ENCODE results near the gene NRSN2. TPM values are rescaled to one million over a fixed set of nuclear protein-coding genes. Genes with fewer than 3 reads are reported as not detected.
A peak's percentile ranks its signal among the peaks of the same experiment; 100 is the strongest.

Gene NRSN2
- total RNA-seq, 1 experiment from 2014 or later: 1.9 TPM

DNA sequence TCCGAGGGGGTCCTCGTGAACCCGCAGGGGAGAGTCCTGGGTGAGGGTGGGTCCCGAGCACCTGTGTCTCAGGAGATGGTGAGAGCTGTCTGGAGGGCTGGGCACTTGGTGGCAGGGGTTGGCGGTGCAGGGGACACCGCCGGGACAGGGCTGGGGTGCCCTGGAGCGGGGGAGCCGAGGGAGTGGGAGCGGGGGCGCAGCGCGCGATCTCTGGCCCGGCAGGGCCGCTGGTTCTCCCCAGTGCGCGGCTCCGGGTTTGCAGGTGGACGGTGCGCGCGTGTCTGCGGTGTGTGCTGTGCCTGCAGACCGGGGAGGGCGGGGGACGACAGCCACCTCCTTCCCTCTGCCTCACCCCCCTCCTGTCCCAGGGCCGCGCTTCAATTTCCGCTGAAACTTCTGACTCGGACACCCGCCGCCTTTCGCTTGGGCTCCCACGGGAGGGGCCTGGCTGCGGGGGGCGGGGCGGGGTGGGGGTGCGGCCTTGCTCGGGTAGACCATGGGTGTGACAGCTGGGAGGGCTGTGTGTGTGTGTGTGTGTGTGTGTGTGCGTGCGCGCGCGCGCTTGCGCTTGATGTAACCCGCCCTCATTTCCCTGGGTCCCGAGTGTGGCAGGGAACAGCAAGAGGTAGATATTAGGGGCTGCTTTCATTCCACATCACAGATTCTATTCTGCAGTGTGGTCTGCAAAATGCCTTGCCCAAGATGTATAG, 34.8 kb downstream of the NRSN2 start:
- Histone ChIP-seq H3K4me2 (ENCODE audit: low read length) (peak overlapping the region; percentile 90), H3K36me3 (ENCODE audit: control insufficient read depth in 1 of 2, insufficient read depth in 2 of 2, low read length in 2 of 2) (no peaks in the 10 kb centered on the region), H4K20me1 (ENCODE audit: insufficient read depth) (no peaks in the 10 kb centered on the region), H3K4me3 (replicated peaks in 1 of 2; ENCODE audit: low read depth in 1 of 2, low read length in 2 of 2) (peak overlapping the region; percentile 82 to 89), H3K9me3 (ENCODE audit: control insufficient read depth in 1 of 2, insufficient read depth in 1 of 2, low read depth in 1 of 2, low read length in 2 of 2) (no peaks in the 10 kb centered on the region), H3K27me3 (ENCODE audit: insufficient read depth, low read length) (no peaks in the 10 kb centered on the region), H3K79me2 (ENCODE audit: insufficient read depth, low read length) (peaks cover 44% of the 10 kb centered on the region), H3K9ac (ENCODE audit: low read length) (peak overlapping the region; percentile 89), H3K4me1 (ENCODE audit: control insufficient read depth in 1 of 2, insufficient read depth in 2 of 2, low read length in 2 of 2) (peaks cover 30 to 32% of the 10 kb centered on the region in 2 experiments), H3K27ac (ENCODE audit: low read depth, low read length) (peak overlapping the region; percentile 87), H2AFZ (ENCODE audit: low read depth, low read length, poor library complexity, severe bottlenecking) (no peak overlapping the region), H3K9me2 (ENCODE audit: insufficient read depth) (no peaks in the 10 kb centered on the region)
- intact Hi-C loops (cut with micrococcal nuclease): loop anchor here (2.0 kb wide), 1 partner anchor 21 kb away; no protein-coding TSS in a partner anchor
- no TSS peak for BruUV-seq (replicated peaks)
- POLR2A ChIA-PET: interaction anchor here (0.8 to 29.0 kb wide), 6 partner anchors 17 to 57 kb away, joined by 3 to 779 read pairs (median 8); partner anchors contain the start of genes NRSN2, RBCK1 and SOX12
- RAD21 ChIA-PET (ENCODE audit: low non-redundant PET in 1 of 2, low total read pairs in 2 of 2, uncharacterized antibody in 2 of 2, unreplicated experiment in 2 of 2): interaction anchor here in 1 of 2 experiments (0.7 to 1.0 kb wide), 2 partner anchors 19 to 50 kb away, joined by 3 to 4 read pairs; no protein-coding TSS in a partner anchor
- peak; percentile 78 for TF ChIP-seq POLR2AphosphoS5 (IDR thresholded peaks at IDR 0.05; ENCODE audit: low read depth, low read length)
- no peak for TF ChIP-seq FOSL1 (IDR thresholded peaks at IDR 0.05; ENCODE audit: low read depth)
- peak; percentile 94 for TF ChIP-seq TCF7L2 (IDR thresholded peaks at IDR 0.05; ENCODE audit: borderline replicate concordance, extremely low read depth, insufficient read depth, insufficient read length)
- peak; percentile 61 for DNase-seq (ENCODE audit: low read depth, low spot score)
- peak; percentile 70 for ATAC-seq
- CTCF ChIA-PET: interaction anchor here (1.0 to 1.4 kb wide), 3 partner anchors 10 to 357 kb away, joined by 3 to 6 read pairs (median 3); no protein-coding TSS in a partner anchor

DNA sequence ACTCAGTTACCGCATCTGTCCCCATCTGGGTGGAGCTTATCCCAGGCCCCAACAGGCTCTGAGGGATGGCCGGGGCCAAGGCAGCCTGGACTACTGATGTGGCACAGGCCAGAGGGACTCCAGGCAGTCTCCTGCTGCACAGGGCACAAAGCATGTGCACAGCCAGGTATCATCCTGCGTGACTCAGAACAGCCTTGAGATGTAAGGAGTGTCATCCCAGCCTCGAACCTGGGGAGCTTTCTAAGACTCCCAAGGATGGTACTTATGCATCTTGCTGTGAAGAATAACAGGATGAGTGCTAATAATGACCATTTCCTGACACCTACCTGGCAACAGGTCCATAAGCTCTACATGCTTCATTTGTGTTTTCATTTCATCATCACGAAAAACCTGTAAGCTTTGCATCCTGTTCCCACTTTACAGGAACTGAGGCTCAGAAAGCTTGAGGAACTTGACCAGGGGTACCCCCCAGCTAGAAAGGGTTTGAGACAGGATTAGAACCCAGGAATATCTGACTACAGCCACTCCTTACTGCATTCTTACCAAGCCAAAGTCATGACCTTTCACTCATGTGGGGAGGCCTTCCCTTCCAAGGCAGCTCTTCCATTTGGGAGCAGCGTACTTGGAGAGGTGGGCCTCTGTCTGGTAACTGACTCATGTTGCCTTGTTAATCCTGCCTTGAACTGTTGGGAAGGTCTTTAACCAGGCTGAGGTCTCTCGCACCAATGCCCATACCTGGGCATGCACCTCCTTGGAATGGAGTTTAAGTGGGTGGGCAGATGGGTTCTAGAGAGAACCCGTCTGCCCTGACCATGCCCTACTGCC, 35.6 kb downstream of the NRSN2 start:
- H3K4me3 ChIP-seq (replicated peaks in 1 of 2; ENCODE audit: low read depth in 1 of 2, low read length in 2 of 2): peak overlapping the region; percentile 82 to 89
- TF ChIP-seq POLR2AphosphoS5 (IDR thresholded peaks at IDR 0.05; ENCODE audit: low read depth, low read length): peak; percentile 43
- TF ChIP-seq CTCF (IDR thresholded peaks at IDR 0.05 in 2 of 3, conservative IDR thresholded peaks at IDR 0.05 in 1 of 3; ENCODE audit: borderline replicate concordance in 1 of 3, insufficient read depth in 1 of 3, low read depth in 2 of 3, low read length in 2 of 3): no peak
- no peak for TF ChIP-seq SP1 (IDR thresholded peaks at IDR 0.05; ENCODE audit: low read depth)
- ChIA-PET CTCF (interaction anchor here (1.3 to 1.4 kb wide), 2 partner anchors 20 to 357 kb away, joined by 3 to 6 read pairs; no protein-coding TSS in a partner anchor), RAD21 (ENCODE audit: low non-redundant PET in 1 of 2, low total read pairs in 2 of 2, uncharacterized antibody in 2 of 2, unreplicated experiment in 2 of 2) (interaction anchor here in 1 of 2 experiments (0.6 to 1.0 kb wide), 3 partner anchors 18 to 49 kb away, joined by 3 to 4 read pairs (median 3); no protein-coding TSS in a partner anchor), POLR2A (interaction anchor here (0.8 to 29.0 kb wide), 6 partner anchors 16 to 58 kb away, joined by 3 to 779 read pairs (median 8); partner anchors contain the start of genes NRSN2, RBCK1 and SOX12)
- peak overlapping the region; percentile 22; the same call in 1 of the 2 replicates for H3K9ac ChIP-seq (ENCODE audit: low read length)
- TSS peak; percentile 48 for BruUV-seq (replicated peaks)
- intact Hi-C loops (cut with micrococcal nuclease): no loop called here
- H3K79me2 ChIP-seq (ENCODE audit: insufficient read depth, low read length): peaks cover 46% of the 10 kb centered on the region
- no peaks in the 10 kb centered on the region for H3K9me2 ChIP-seq (ENCODE audit: insufficient read depth)
- H3K27ac ChIP-seq (ENCODE audit: low read depth, low read length): peak overlapping the region; percentile 2
- H4K20me1 ChIP-seq (ENCODE audit: insufficient read depth): no peaks in the 10 kb centered on the region
- ATAC-seq: peak; percentile 46
- H3K36me3 ChIP-seq (ENCODE audit: control insufficient read depth in 1 of 2, insufficient read depth in 2 of 2, low read length in 2 of 2): no peaks in the 10 kb centered on the region
- no peak overlapping the region for H2AFZ ChIP-seq (ENCODE audit: low read depth, low read length, poor library complexity, severe bottlenecking)
- H3K27me3 ChIP-seq (ENCODE audit: insufficient read depth, low read length): no peaks in the 10 kb centered on the region
- DNase-seq (ENCODE audit: low read depth, low spot score): no peak
- H3K4me2 ChIP-seq (ENCODE audit: low read length): peak overlapping the region; percentile 90
- H3K4me1 ChIP-seq (ENCODE audit: control insufficient read depth in 1 of 2, insufficient read depth in 2 of 2, low read length in 2 of 2): peaks cover 30 to 32% of the 10 kb centered on the region in 2 experiments
- no peaks in the 10 kb centered on the region for H3K9me3 ChIP-seq (ENCODE audit: control insufficient read depth in 1 of 2, insufficient read depth in 1 of 2, low read depth in 1 of 2, low read length in 2 of 2)
